DND-41 (cell line): Measurements from ENCODE around the gene FAR2.

Source experiments
- ATAC-seq: fragments of 200-7000 bp; cut with Tn5 transposase; 3 replicates; pipeline ENCODE4 v1.9.1; 2021; ENCODE audit warnings: low read depth; ENCODE audit not compliant: insufficient read depth
- DNase-seq: peaks from one replicate; pipeline ENCODE4 v3.0.0-alpha.2; 2020
- H2AFZ ChIP-seq: 2 replicates; pipeline ENCODE4 v1.6.0; 2012; ENCODE audit warnings: low read depth, low read length
- H3K27ac ChIP-seq: 2 replicates; pipeline ENCODE4 v1.5.1; 2012; ENCODE audit warnings: low read length, inconsistent platforms
- H3K27me3 ChIP-seq: fragments of 200-600 bp; sonication (generic); 2 replicates; pipeline ENCODE4 v1.6.0; 2012; ENCODE audit warnings: low read length, mild to moderate bottlenecking, inconsistent platforms; ENCODE audit not compliant: insufficient read depth, poor library complexity
- H3K36me3 ChIP-seq: 2 replicates; pipeline ENCODE4 v1.5.1; 2012; ENCODE audit warnings: low read length, inconsistent platforms; ENCODE audit not compliant: insufficient read depth
- H3K4me1 ChIP-seq: 2 replicates; pipeline ENCODE4 v1.5.1; 2012; ENCODE audit warnings: mild to moderate bottlenecking, low read length; ENCODE audit not compliant: insufficient read depth
- H3K4me2 ChIP-seq: 2 replicates; pipeline ENCODE4 v1.6.0; 2012; ENCODE audit warnings: mild to moderate bottlenecking, moderate library complexity, low read length, inconsistent platforms; ENCODE audit not compliant: insufficient read depth
- H3K4me3 ChIP-seq, 2 experiments: fragments of 200-600 bp in 1 of 2; shearing (Covaris generic) in 1 of 2; 2 replicates each; pipeline ENCODE4 v1.5.1; 2012 to 2016; ENCODE audit warnings: inconsistent platforms in 2 of 2, low read length in 2 of 2, mild to moderate bottlenecking in 2 of 2, low read depth in 1 of 2, moderate library complexity in 1 of 2
- H3K79me2 ChIP-seq: 2 replicates; pipeline ENCODE4 v1.6.0; 2012; ENCODE audit warnings: low read length, inconsistent platforms; ENCODE audit not compliant: insufficient read depth
- H3K9ac ChIP-seq: 2 replicates; pipeline ENCODE4 v1.6.0; 2012; ENCODE audit warnings: low read depth, mild to moderate bottlenecking, inconsistent platforms, low read length, moderate library complexity
- H3K9me3 ChIP-seq: 2 replicates; pipeline ENCODE4 v1.5.1; 2012; ENCODE audit warnings: low read length, moderate library complexity, mild to moderate bottlenecking, inconsistent platforms; ENCODE audit not compliant: insufficient read depth, severe bottlenecking
- H4K20me1 ChIP-seq: 2 replicates; pipeline ENCODE4 v1.6.0; 2012; ENCODE audit warnings: low read length; ENCODE audit not compliant: insufficient read depth
- EZH2 ChIP-seq: IDR thresholded peaks from 3 replicates; pipeline ENCODE4 v1.6.1; 2012; ENCODE audit warnings: borderline replicate concordance, low read depth, mild to moderate bottlenecking, moderate library complexity, low read length, inconsistent platforms; ENCODE audit not compliant: severe bottlenecking
- TF ChIP-seq, protein P1 (sequence below): IDR thresholded peaks from 2 replicates; pipeline ENCODE4 v1.5.1; 2012; ENCODE audit warnings: borderline replicate concordance, low read length, moderate library complexity, mild to moderate bottlenecking; ENCODE audit not compliant: poor library complexity, severe bottlenecking; ENCODE audit errors: extremely low read depth

Gene FAR2

DNA sequence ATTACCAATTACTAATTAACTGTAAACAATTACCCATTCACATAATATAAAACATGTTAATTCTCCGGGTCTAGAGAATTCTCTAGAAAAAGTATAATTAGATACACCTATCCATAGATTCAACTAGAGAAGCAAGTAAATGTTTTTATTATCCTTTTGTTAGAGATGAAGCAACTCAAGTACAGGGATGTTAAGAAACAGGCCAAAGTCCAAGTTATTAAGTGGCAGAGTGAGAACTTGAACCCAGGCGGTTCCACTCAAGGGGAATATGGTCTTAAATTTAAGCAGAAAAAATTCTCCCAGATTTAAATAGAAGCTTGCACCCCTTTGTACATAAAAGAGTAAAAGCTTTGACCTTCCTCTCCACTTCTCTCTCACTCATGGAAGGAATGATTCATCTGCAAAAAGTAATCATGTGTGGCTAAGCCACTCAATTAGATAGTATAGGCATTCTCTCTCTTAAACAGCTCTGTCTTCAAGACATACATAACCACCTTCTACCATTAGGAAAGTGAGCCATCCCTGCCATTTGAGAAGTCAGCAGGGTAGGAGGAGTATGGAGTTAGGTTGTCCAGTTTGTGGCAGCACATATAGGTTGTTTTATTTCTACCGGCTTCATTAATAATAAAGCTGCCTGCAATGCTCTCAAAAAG, 197.8 kb downstream of the FAR2 start:
- no peak for DNase-seq
- no peak overlapping the region for H3K4me2 ChIP-seq
- H3K9me3 ChIP-seq: no peaks in the 10 kb centered on the region
- peaks cover 81% of the 10 kb centered on the region for H3K36me3 ChIP-seq
- no peaks in the 10 kb centered on the region for H4K20me1 ChIP-seq
- ATAC-seq: no peak
- H3K9ac ChIP-seq: no peak overlapping the region
- no peaks in the 10 kb centered on the region for H3K4me1 ChIP-seq
- no peak for TF ChIP-seq EZH2
- TF ChIP-seq, protein P1, sequence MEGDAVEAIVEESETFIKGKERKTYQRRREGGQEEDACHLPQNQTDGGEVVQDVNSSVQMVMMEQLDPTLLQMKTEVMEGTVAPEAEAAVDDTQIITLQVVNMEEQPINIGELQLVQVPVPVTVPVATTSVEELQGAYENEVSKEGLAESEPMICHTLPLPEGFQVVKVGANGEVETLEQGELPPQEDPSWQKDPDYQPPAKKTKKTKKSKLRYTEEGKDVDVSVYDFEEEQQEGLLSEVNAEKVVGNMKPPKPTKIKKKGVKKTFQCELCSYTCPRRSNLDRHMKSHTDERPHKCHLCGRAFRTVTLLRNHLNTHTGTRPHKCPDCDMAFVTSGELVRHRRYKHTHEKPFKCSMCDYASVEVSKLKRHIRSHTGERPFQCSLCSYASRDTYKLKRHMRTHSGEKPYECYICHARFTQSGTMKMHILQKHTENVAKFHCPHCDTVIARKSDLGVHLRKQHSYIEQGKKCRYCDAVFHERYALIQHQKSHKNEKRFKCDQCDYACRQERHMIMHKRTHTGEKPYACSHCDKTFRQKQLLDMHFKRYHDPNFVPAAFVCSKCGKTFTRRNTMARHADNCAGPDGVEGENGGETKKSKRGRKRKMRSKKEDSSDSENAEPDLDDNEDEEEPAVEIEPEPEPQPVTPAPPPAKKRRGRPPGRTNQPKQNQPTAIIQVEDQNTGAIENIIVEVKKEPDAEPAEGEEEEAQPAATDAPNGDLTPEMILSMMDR: no peak
- H2AFZ ChIP-seq: no peak overlapping the region
- no peaks in the 10 kb centered on the region for H3K79me2 ChIP-seq
- no peak overlapping the region for H3K4me3 ChIP-seq
- no peaks in the 10 kb centered on the region for H3K27me3 ChIP-seq
- no peak overlapping the region for H3K27ac ChIP-seq

DNA sequence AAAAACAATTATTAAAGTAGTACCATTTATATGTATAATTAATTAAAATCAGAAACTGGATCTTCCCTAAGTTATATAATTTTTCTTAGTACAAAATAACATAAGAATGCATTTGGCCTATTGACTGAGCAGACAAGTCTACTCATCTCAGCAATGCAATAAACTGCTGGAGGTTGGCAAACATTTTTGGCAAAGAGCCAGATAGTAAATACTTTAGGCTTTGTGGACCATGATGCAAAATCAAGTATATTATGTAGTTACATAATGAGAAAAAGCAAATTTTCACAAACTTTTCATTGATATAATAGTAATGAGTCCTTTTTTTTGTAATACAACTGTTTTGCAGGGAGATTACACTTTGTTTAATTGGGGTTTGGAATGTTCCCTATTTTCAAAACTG, 201.0 kb downstream of the FAR2 start:
- TF ChIP-seq, protein P1: no peak
- TF ChIP-seq EZH2: no peak
- Histone ChIP-seq H3K9ac (no peak overlapping the region), H3K4me3 (no peak overlapping the region), H3K4me1 (no peaks in the 10 kb centered on the region), H3K27me3 (no peaks in the 10 kb centered on the region), H3K79me2 (no peaks in the 10 kb centered on the region), H2AFZ (no peak overlapping the region), H3K36me3 (peaks cover 80% of the 10 kb centered on the region), H3K27ac (no peak overlapping the region), H3K4me2 (no peak overlapping the region), H4K20me1 (no peaks in the 10 kb centered on the region), H3K9me3 (no peaks in the 10 kb centered on the region)
- no peak for DNase-seq
- no peak for ATAC-seq

DNA sequence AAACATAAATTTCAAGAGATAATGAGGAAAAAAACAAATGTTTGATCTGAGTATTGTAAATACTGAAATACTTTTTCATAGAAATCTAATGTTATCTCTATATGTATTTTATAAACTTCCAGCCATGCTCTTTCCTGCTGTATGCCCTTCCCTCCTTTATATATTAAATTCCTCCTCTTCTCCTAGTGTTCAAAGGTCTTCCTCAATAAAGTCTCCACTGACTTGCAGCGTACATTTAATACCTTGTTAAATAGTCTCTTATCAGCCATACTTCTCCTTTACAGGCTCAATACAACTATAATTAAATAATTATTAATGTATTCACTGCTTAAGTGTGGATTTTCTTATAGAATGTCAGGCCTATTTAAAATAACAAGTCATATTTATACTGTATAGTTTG, 205.9 kb downstream of the FAR2 start:
- peaks cover 85% of the 10 kb centered on the region for H3K36me3 ChIP-seq
- no peak overlapping the region for H2AFZ ChIP-seq
- no peaks in the 10 kb centered on the region for H3K4me1 ChIP-seq
- TF ChIP-seq, protein P1: no peak
- TF ChIP-seq EZH2: no peak
- H3K4me3 ChIP-seq: no peak overlapping the region
- DNase-seq (no peak), ATAC-seq (no peak)
- H3K9me3 ChIP-seq: no peaks in the 10 kb centered on the region
- no peak overlapping the region for H3K4me2 ChIP-seq
- no peaks in the 10 kb centered on the region for H3K27me3 ChIP-seq
- no peaks in the 10 kb centered on the region for H3K79me2 ChIP-seq
- no peak overlapping the region for H3K27ac ChIP-seq
- no peaks in the 10 kb centered on the region for H4K20me1 ChIP-seq
- no peak overlapping the region for H3K9ac ChIP-seq

DNA sequence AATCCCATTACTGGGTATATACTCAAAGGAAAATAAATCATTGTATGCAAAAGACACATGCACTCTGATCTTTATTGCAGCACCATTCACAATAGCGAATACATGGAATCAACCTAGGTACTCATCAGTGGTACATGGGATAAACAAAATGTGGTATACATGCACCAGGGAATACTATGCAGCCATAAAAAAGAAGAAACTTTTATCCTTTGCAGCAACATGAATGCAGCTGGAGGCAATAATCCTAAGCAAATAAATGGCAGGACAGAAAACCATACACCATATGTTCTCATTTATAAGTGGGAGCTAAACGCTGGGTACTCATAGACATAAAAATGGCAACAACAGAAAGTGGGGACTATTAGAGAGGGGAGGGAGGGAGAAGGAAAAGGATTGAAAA, 216.0 kb downstream of the FAR2 start:
- peaks cover 4% of the 10 kb centered on the region; the same call in 1 of the 2 replicates for H4K20me1 ChIP-seq
- peaks cover 65% of the 10 kb centered on the region for H3K36me3 ChIP-seq
- H2AFZ ChIP-seq: no peak overlapping the region
- H3K4me1 ChIP-seq: no peaks in the 10 kb centered on the region
- H3K27ac ChIP-seq: no peak overlapping the region
- H3K79me2 ChIP-seq: peaks cover 19% of the 10 kb centered on the region
- DNase-seq (no peak), ATAC-seq (no peak)
- no peaks in the 10 kb centered on the region for H3K27me3 ChIP-seq
- H3K4me2 ChIP-seq: no peak overlapping the region
- H3K4me3 ChIP-seq: no peak overlapping the region
- H3K9me3 ChIP-seq: no peaks in the 10 kb centered on the region
- TF ChIP-seq, protein P1: no peak
- TF ChIP-seq EZH2: no peak
- H3K9ac ChIP-seq: no peak overlapping the region
